HepG2 (cell line): ENCODE results near the gene MTM1. TPM values are rescaled to one million over a fixed set of nuclear protein-coding genes. Genes with fewer than 3 reads are reported as not detected.

Experiments used
- ATAC-seq: fragments of 200-7000 bp; cut with Tn5 transposase; 3 replicates; pipeline ENCODE4 v1.9.1; 2020; ENCODE audit warnings: mild to moderate bottlenecking, moderate library complexity
- BruUV-seq: library from RNA; stranded (reverse); fragments of 400-500 nt; replicated peaks from 2 replicates; lab custom pipeline; 2021; lab: Mats Ljungman, UMichigan
- CTCF ChIA-PET: fragments of 300-600 bp; formaldehyde crosslinking; extraction: SDS; loops from one replicate; lab custom pipeline; 2021; ENCODE audit warnings: low total read pairs, inconsistent platforms, low intra/inter-chr PET ratio; lab: Yijun Ruan, JAX
- POLR2A ChIA-PET: fragments of 350-600 bp; sonication (Branson Sonifier 250); formaldehyde crosslinking; loops from one replicate; lab custom pipeline; 2020; ENCODE audit warnings: antibody characterized with exemption, inconsistent platforms; lab: Yijun Ruan, JAX
- DNase-seq: peaks from one replicate; pipeline ENCODE4 v3.0.0-alpha.2; 2015; ENCODE audit warnings: low spot score
- FAIRE-seq: peaks from 3 replicates; lab custom pipeline; 2011; peaks lifted over from hg19 to GRCh38; lab: Jason Lieb, UNC
- H2AFZ ChIP-seq: one replicate; pipeline ENCODE4 v1.6.1; 2011; ENCODE audit warnings: low read length, inconsistent platforms
- H3K27ac ChIP-seq: fragments of 300-600 bp; 3 replicates; pipeline ENCODE4 v1.8.0; 2011; ENCODE audit warnings: mixed run types, mild to moderate bottlenecking, mixed read lengths, low read length, inconsistent platforms; ENCODE audit not compliant: insufficient read depth; ENCODE audit errors: extremely low read length
- H3K27me3 ChIP-seq, 2 experiments: fragments of 200-600 bp in 1 of 2; 2 replicates in 1 of 2; 3 replicates in 1 of 2; pipeline versions ENCODE4 v1.6.0 to v1.8.0; 2011; ENCODE audit warnings: low read length in 2 of 2, mild to moderate bottlenecking in 2 of 2, moderate library complexity in 2 of 2, inconsistent platforms in 1 of 2; ENCODE audit not compliant: insufficient read depth in 2 of 2, control insufficient read depth in 1 of 2
- H3K36me3 ChIP-seq, 2 experiments: fragments of 200-600 bp in 1 of 2; replicated peaks in 1 of 2; 2 replicates in 1 of 2; 3 replicates in 1 of 2; pipeline versions ENCODE4 v1.5.1 to v1.8.0; 2011; ENCODE audit warnings: low read length in 2 of 2, inconsistent platforms in 1 of 2; ENCODE audit not compliant: insufficient read depth in 2 of 2, control insufficient read depth in 1 of 2
- H3K4me1 ChIP-seq: 2 replicates; pipeline ENCODE4 v1.5.1; 2012; ENCODE audit warnings: low read length, inconsistent platforms; ENCODE audit not compliant: insufficient read depth
- H3K4me2 ChIP-seq: 2 replicates; pipeline ENCODE4 v1.6.0; 2011; ENCODE audit warnings: low read depth, low read length, inconsistent platforms
- H3K4me3 ChIP-seq, 3 experiments: fragments of 200-600 bp in 1 of 3; sonication (generic), shearing (Covaris generic) in 1 of 3; replicated peaks in 1 of 3; 2 replicates each; pipeline ENCODE4 v1.5.1; 2011 to 2016; ENCODE audit warnings: low read length in 3 of 3, inconsistent platforms in 2 of 3, low read depth in 2 of 3, mild to moderate bottlenecking in 2 of 3, control low read depth in 1 of 3, mixed read lengths in 1 of 3; ENCODE audit not compliant: insufficient read depth in 1 of 3
- H3K79me2 ChIP-seq: one replicate; pipeline ENCODE4 v1.6.1; 2011; ENCODE audit warnings: low read length, inconsistent platforms; ENCODE audit not compliant: insufficient read depth
- H3K9ac ChIP-seq: 2 replicates; pipeline ENCODE4 v1.6.0; 2011; ENCODE audit warnings: mild to moderate bottlenecking, low read depth, low read length, inconsistent platforms; ENCODE audit not compliant: insufficient read depth
- H3K9me3 ChIP-seq: 2 replicates; pipeline ENCODE4 v1.5.1; 2012; ENCODE audit warnings: mild to moderate bottlenecking, low read length
- H4K20me1 ChIP-seq: 2 replicates; pipeline ENCODE4 v1.6.0; 2011; ENCODE audit warnings: inconsistent platforms, mild to moderate bottlenecking, low read length, moderate library complexity; ENCODE audit not compliant: insufficient read depth
- CBX5 ChIP-seq: sonication (generic); formaldehyde crosslinking; IDR thresholded peaks from 2 replicates; pipeline ENCODE4 v1.4.0; 2020; ENCODE audit warnings: missing genetic modification reagents, borderline replicate concordance
- CCDC6 ChIP-seq: sonication (generic); formaldehyde crosslinking; IDR thresholded peaks from 2 replicates; pipeline ENCODE4 v1.8.1; 2022; ENCODE audit warnings: mild to moderate bottlenecking, missing genetic modification reagents, moderate library complexity
- ELF1 ChIP-seq: sonication (generic); formaldehyde crosslinking; IDR thresholded peaks from 2 replicates; pipeline ENCODE4 v1.4.0; 2020; ENCODE audit warnings: missing genetic modification reagents
- GABPA ChIP-seq, 2 experiments: IDR thresholded peaks; 2 replicates each; pipeline ENCODE4 v1.6.1; 2011 to 2016; ENCODE audit warnings: low read depth in 2 of 2, low read length in 1 of 2, missing biosample characterization in 1 of 2, missing genetic modification characterization in 1 of 2
- GATAD1 ChIP-seq: IDR thresholded peaks from 2 replicates; pipeline ENCODE4 v1.6.1; 2016; ENCODE audit warnings: missing genetic modification reagents, missing compliant biosample characterization
- HNRNPK ChIP-seq: fragments of 200-400 bp; formaldehyde crosslinking; IDR thresholded peaks from 2 replicates; pipeline ENCODE4 v1.6.1; 2018; ENCODE audit warnings: low read length, low read depth, moderate library complexity, mild to moderate bottlenecking; ENCODE audit not compliant: poor library complexity, severe bottlenecking
- KAT8 ChIP-seq: IDR thresholded peaks from 2 replicates; pipeline ENCODE4 v1.6.1; 2016; ENCODE audit warnings: missing genetic modification reagents, missing compliant biosample characterization
- PHF8 ChIP-seq: sonication (generic); formaldehyde crosslinking; IDR thresholded peaks from 2 replicates; pipeline ENCODE4 v1.5.0; 2020; ENCODE audit warnings: missing genetic modification reagents
- POLR2A ChIP-seq, 2 experiments: IDR thresholded peaks; 2 replicates each; pipeline ENCODE4 v1.6.1; 2011; ENCODE audit warnings: low read depth in 2 of 2, low read length in 2 of 2, mild to moderate bottlenecking in 1 of 2, moderate library complexity in 1 of 2; ENCODE audit not compliant: insufficient read depth in 1 of 2
- PRDM4 ChIP-seq: sonication (generic); formaldehyde crosslinking; IDR thresholded peaks from 2 replicates; pipeline ENCODE4 v1.9.0; 2021; ENCODE audit warnings: missing genetic modification reagents, borderline replicate concordance
- TFDP2 ChIP-seq: sonication (generic); formaldehyde crosslinking; IDR thresholded peaks from 2 replicates; pipeline ENCODE4 v1.4.0; 2020; ENCODE audit warnings: missing genetic modification reagents
- TGIF2 ChIP-seq: IDR thresholded peaks from 2 replicates; pipeline ENCODE4 v1.6.1; 2016; ENCODE audit warnings: control low read depth, missing compliant biosample characterization
- ZFP36L2 ChIP-seq: sonication (generic); formaldehyde crosslinking; IDR thresholded peaks from 2 replicates; pipeline ENCODE4 v1.4.0; 2020; ENCODE audit warnings: missing genetic modification reagents
- ZFP62 ChIP-seq: sonication (generic); formaldehyde crosslinking; IDR thresholded peaks from 2 replicates; pipeline ENCODE4 v1.4.0; 2020; ENCODE audit warnings: missing genetic modification reagents
- ZFX ChIP-seq: sonication (generic); formaldehyde crosslinking; IDR thresholded peaks from 2 replicates; pipeline ENCODE4 v1.4.0; 2020; ENCODE audit warnings: mild to moderate bottlenecking, low read depth, missing genetic modification reagents, moderate library complexity
- ZFY ChIP-seq: sonication (generic); formaldehyde crosslinking; IDR thresholded peaks from 2 replicates; pipeline ENCODE4 v1.4.0; 2020; ENCODE audit warnings: missing genetic modification reagents
- ZSCAN30 ChIP-seq: sonication (generic); formaldehyde crosslinking; IDR thresholded peaks from 2 replicates; pipeline ENCODE4 v1.5.0; 2020; ENCODE audit warnings: mild to moderate bottlenecking, missing genetic modification reagents
- WGBS: methylation state at CpG from one replicate; pipeline ENCODE4 v1.1.6; 2017; ENCODE audit warnings: low lambda C conversion rate; 5-methylcytosine and 5-hydroxymethylcytosine counted together
- in situ Hi-C: cut with HindIII; loops from 2 replicates; pipeline ENCODE4 v1.10.0; 2017; ENCODE audit warnings: low pct_unique_long_range_greater_than_20kb; ENCODE audit not compliant: extremely low pct_ligation_motif_present
- intact Hi-C: fragments of 100-400 bp; cut with micrococcal nuclease; formaldehyde crosslinking; loops from one replicate; pipeline ENCODE4 v1.10.0; 2022; ENCODE audit not compliant: unreplicated experiment
- polyA plus RNA-seq, 8 experiments: library from polyadenylated mRNA; depleted of rRNA in 3 of 8; stranded (reverse) in 7 of 8; unstranded in 1 of 8; fragments of >200 nt; fragmentation: Illumina TruSeq in 4 of 8; extraction: Trizol in 4 of 8; gene quantifications; 2 replicates each; pipeline versions ENCODE4 v1.2.1 to v1.2.3, GENCODE V29; 2011 to 2016; ENCODE audit warnings: low read depth in 4 of 8, missing spikeins in 1 of 8, mixed read lengths in 1 of 8; ENCODE audit not compliant: insufficient read depth in 1 of 8
- total RNA-seq, 5 experiments: library from RNA; depleted of rRNA; stranded (reverse); fragments of >200 nt; fragmentation: Illumina TruSeq; extraction: Trizol; gene quantifications; 2 replicates each; pipeline ENCODE4 v1.2.3, GENCODE V29; 2016; ENCODE audit warnings: low read depth in 1 of 5

The MTM1 gene
- total and polyA plus RNA-seq, 2 of the 13 experiments (the other 11 are each of a cell fraction or from before 2014, with no cell fraction given): 12.0 to 15.2 TPM

GRCh38 chrX:150692831-150693724 lies 124.7 kb downstream of the MTM1 start, which contains the start of gene MTMR1 (continued):
- TF ChIP-seq ZFX (CRISPR knock-in tag) (peak; percentile 36; the same call in 1 of the 2 replicates), POLR2A (IDR thresholded peaks at IDR 0.05; ENCODE audit: insufficient read depth in 1 of 2, low read depth in 2 of 2, low read length in 2 of 2) (peak in 1 of 2 experiments; percentile 56; a peak in 2 of 4 replicates), ZFY (CRISPR knock-in tag) (peak; percentile 52), TFDP2 (CRISPR knock-in tag) (0 out of 2 replicates have a peak, but pooled peaks have one; percentile 11), CCDC6 (CRISPR knock-in tag) (0 out of 2 replicates have a peak, but pooled peaks have one; percentile 54)

- Histone ChIP-seq H3K79me2 (no peaks in the 10 kb centered on the region), H3K9ac (0 out of 2 replicates have a peak overlapping the region, but pooled peaks have one; percentile 46), H3K4me2 (peak overlapping the region; percentile 74), H2AFZ (no peak overlapping the region), H3K4me1 (peaks cover 19% of the 10 kb centered on the region), H4K20me1 (no peaks in the 10 kb centered on the region), H3K9me3 (no peaks in the 10 kb centered on the region), H3K27ac (peak overlapping the region; percentile 48), H3K4me3 (peak overlapping the region; percentile 54 to 70 (median 69); a peak in 5 of 6 replicates), H3K27me3 (no peaks in the 10 kb centered on the region), H3K36me3 (0 out of 5 replicates have a peak, but pooled peaks cover 0 to 3% of the 10 kb centered on the region in 2 experiments)
- POLR2A ChIA-PET: interaction anchor here (1.5 to 2.1 kb wide), 2 partner anchors 126 to 755 kb away, joined by 3 to 9 read pairs; partner anchors contain the start of gene EOLA2
- CTCF ChIA-PET: no interaction called here
- TSS peak; percentile 70 for BruUV-seq
- FAIRE-seq (no peak), DNase-seq (peak; percentile 30), ATAC-seq (peak; percentile 84)
- intact Hi-C loops: no loop called here
- in situ Hi-C loops: loop anchor here (25.0 kb wide), 1 partner anchor 732 kb away; no protein-coding TSS in a partner anchor
- 20% methylated on average over 11 of the region's 42 CpGs for WGBS
- no peak for TF ChIP-seq ZSCAN30 (CRISPR knock-in tag)
- peak; percentile 33 for TF ChIP-seq HNRNPK
- peak; percentile 68 for TF ChIP-seq GABPA (IDR thresholded peaks at IDR 0.05; ENCODE audit: low read depth, low read length)
- TF ChIP-seq GABPA (CRISPR knock-in tag; IDR thresholded peaks at IDR 0.05; ENCODE audit: low read depth): peak; percentile 88
- no peak for TF ChIP-seq CBX5 (CRISPR knock-in tag)
- 0 out of 2 replicates have a peak, but pooled peaks have one; percentile 35 for TF ChIP-seq KAT8 (CRISPR knock-in tag)
- no peak for TF ChIP-seq ZFP36L2
- TF ChIP-seq ZFP62 (CRISPR knock-in tag): no peak
- no peak for TF ChIP-seq PRDM4 (CRISPR knock-in tag)
- TF ChIP-seq ELF1 (CRISPR knock-in tag): peak; percentile 69
- peak; percentile 18; the same call in 1 of the 2 replicates for TF ChIP-seq PHF8 (CRISPR knock-in tag)
- TF ChIP-seq GATAD1 (CRISPR knock-in tag): 0 out of 2 replicates have a peak, but pooled peaks have one; percentile 37
- TF ChIP-seq TGIF2 (CRISPR knock-in tag): peak; percentile 77; the same call in 1 of the 2 replicates
Measured at GRCh38 chrX:150693725-150694574, 125.5 kb downstream of the MTM1 start.
